OCI-LY1 (cell line): ENCODE measurements around the gene CELF2.

Source experiments
- H2AFZ ChIP-seq: fragments of 200-600 bp; sonication (generic), shearing (Covaris generic); 2 replicates; pipeline ENCODE4 v1.6.0; 2014; ENCODE audit warnings: antibody characterized with exemption, mild to moderate bottlenecking, low read length
- H3F3A ChIP-seq: fragments of 200-600 bp; sonication (generic), shearing (Covaris generic); 2 replicates; pipeline ENCODE4 v1.6.0; 2014; ENCODE audit warnings: mild to moderate bottlenecking, antibody characterized with exemption, low read length, moderate library complexity; ENCODE audit not compliant: insufficient read depth
- H3K27ac ChIP-seq: fragments of 200-600 bp; sonication (generic); 2 replicates; pipeline ENCODE4 v1.5.1; 2014; ENCODE audit warnings: low read length, mixed run types, mild to moderate bottlenecking, low read depth; ENCODE audit not compliant: poor library complexity, severe bottlenecking
- H3K27me3 ChIP-seq: fragments of 200-600 bp; sonication (generic); 2 replicates; pipeline ENCODE4 v1.6.0; 2014; ENCODE audit warnings: antibody characterized with exemption, mild to moderate bottlenecking, low read length, moderate library complexity; ENCODE audit not compliant: insufficient read depth
- H3K36me3 ChIP-seq: fragments of 200-600 bp; sonication (generic); 2 replicates; pipeline ENCODE4 v1.6.1; 2014; ENCODE audit warnings: mild to moderate bottlenecking, antibody characterized with exemption, low read length, moderate library complexity, mixed read lengths; ENCODE audit not compliant: insufficient read depth
- H3K4me1 ChIP-seq: fragments of 200-600 bp; sonication (generic); 2 replicates; pipeline ENCODE4 v1.5.1; 2014; ENCODE audit warnings: mild to moderate bottlenecking, low read length, moderate library complexity; ENCODE audit not compliant: insufficient read depth, severe bottlenecking
- H3K4me2 ChIP-seq: fragments of 200-600 bp; sonication (generic), shearing (Covaris generic); 2 replicates; pipeline ENCODE4 v1.6.1; 2014; ENCODE audit warnings: low read length
- H3K4me3 ChIP-seq: fragments of 200-600 bp; sonication (generic); 2 replicates; pipeline ENCODE4 v1.5.1; 2014; ENCODE audit warnings: low read length, low read depth, mild to moderate bottlenecking, mixed read lengths; ENCODE audit not compliant: poor library complexity, severe bottlenecking
- H3K79me2 ChIP-seq: fragments of 200-600 bp; shearing (Covaris generic); 2 replicates; pipeline ENCODE4 v1.6.1; 2016; ENCODE audit warnings: mixed run types, low read length, mixed read lengths; ENCODE audit not compliant: insufficient read depth
- H3K9ac ChIP-seq: fragments of 200-600 bp; sonication (generic), shearing (Covaris generic); 2 replicates; pipeline ENCODE4 v1.6.1; 2014; ENCODE audit warnings: mild to moderate bottlenecking, low read length, mixed read lengths
- H3K9me2 ChIP-seq: fragments of 200-600 bp; sonication (generic), shearing (Covaris generic); 2 replicates; pipeline ENCODE4 v1.6.1; 2014; ENCODE audit warnings: low read depth, mild to moderate bottlenecking, low read length, mixed read lengths
- H3K9me3 ChIP-seq: fragments of 200-600 bp; shearing (Covaris generic); 2 replicates; pipeline ENCODE4 v1.6.1; 2014; ENCODE audit warnings: low read length, mixed read lengths
- H4K20me1 ChIP-seq: fragments of 200-600 bp; sonication (generic), shearing (Covaris generic); 2 replicates; pipeline ENCODE4 v1.6.0; 2016; ENCODE audit warnings: mild to moderate bottlenecking, low read length; ENCODE audit not compliant: insufficient read depth
- CTCF ChIP-seq: fragments of 200-600 bp; sonication (generic), shearing (Covaris generic); IDR thresholded peaks from 2 replicates; pipeline ENCODE4 v1.5.1; 2017; ENCODE audit warnings: mild to moderate bottlenecking, antibody characterized with exemption, low read length, moderate library complexity, mixed read lengths
- EZH2 ChIP-seq: fragments of 200-600 bp; sonication (generic), shearing (Covaris generic); IDR thresholded peaks from 2 replicates; pipeline ENCODE4 v1.8.0; 2017; ENCODE audit warnings: borderline replicate concordance, mixed run types, mild to moderate bottlenecking, antibody characterized with exemption, low read length, moderate library complexity, mixed read lengths

The CELF2 gene

DNA sequence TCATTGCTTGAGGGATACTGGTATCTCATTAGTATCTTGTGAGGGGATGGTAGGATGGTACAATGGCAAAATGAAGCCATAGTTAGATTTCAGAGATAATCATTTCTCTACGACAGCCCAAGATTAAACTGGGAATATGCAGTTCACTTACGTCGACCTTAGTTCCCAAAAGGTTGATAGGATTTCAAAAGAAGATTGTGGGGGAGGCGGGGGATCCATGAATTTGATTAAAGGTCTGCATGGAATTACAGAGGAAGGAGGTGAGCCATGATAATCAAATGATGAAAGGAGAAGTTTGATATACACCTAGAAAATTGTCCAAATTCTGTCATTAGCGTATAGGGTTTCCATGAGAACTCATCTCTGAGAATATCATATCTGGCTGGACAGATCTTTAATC, 206.6 kb downstream of the CELF2 start:
- H3K27me3 ChIP-seq: no peaks in the 10 kb centered on the region
- H2AFZ ChIP-seq: no peak overlapping the region
- H3F3A ChIP-seq: no peaks in the 10 kb centered on the region
- no peak overlapping the region for H3K4me3 ChIP-seq
- no peaks in the 10 kb centered on the region for H4K20me1 ChIP-seq
- no peaks in the 10 kb centered on the region for H3K9me3 ChIP-seq
- H3K79me2 ChIP-seq: no peaks in the 10 kb centered on the region
- no peaks in the 10 kb centered on the region for H3K9me2 ChIP-seq
- H3K4me2 ChIP-seq: no peak overlapping the region
- no peak for TF ChIP-seq CTCF
- TF ChIP-seq EZH2: no peak
- H3K9ac ChIP-seq: no peak overlapping the region
- H3K36me3 ChIP-seq: no peaks in the 10 kb centered on the region
- no peak overlapping the region for H3K27ac ChIP-seq
- peaks cover 9% of the 10 kb centered on the region for H3K4me1 ChIP-seq

DNA sequence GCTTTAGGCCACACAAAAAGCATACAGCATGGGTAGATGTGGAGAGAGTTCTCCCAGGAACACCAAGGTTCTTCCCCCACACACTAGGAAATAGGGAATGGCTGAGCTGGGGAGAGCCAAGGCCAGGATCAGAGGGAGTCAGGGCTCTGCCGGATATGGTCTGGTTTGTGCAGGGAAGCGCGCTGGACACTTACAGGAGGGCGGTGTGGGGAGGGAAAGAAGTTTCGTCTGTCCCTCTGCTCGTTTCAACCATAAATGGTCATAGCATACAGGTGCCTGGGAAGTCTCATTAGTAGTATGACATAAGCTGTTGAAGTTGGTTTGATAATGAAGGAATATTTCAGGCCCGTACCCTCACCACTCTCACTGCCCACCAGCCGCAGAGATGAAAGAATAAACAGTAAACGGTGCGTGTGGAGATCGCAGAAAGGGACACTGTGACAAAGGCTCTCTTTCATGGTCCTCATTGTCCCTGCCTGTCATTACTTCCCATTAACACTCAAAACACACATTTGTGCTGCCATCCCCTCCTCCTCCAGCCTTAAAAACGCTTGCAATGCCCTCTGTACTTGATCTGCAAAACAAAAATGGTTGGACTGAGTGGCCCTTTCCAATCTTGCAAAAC, 207.2 kb downstream of the CELF2 start:
- Histone ChIP-seq H3K4me3 (no peak overlapping the region), H3K27ac (no peak overlapping the region), H3F3A (no peaks in the 10 kb centered on the region), H4K20me1 (no peaks in the 10 kb centered on the region), H3K9me2 (no peaks in the 10 kb centered on the region), H3K27me3 (no peaks in the 10 kb centered on the region), H3K4me1 (peaks cover 9% of the 10 kb centered on the region), H3K4me2 (no peak overlapping the region), H3K79me2 (no peaks in the 10 kb centered on the region), H3K9me3 (no peaks in the 10 kb centered on the region), H2AFZ (no peak overlapping the region), H3K36me3 (no peaks in the 10 kb centered on the region), H3K9ac (no peak overlapping the region)
- TF ChIP-seq CTCF (no peak), EZH2 (no peak)

DNA sequence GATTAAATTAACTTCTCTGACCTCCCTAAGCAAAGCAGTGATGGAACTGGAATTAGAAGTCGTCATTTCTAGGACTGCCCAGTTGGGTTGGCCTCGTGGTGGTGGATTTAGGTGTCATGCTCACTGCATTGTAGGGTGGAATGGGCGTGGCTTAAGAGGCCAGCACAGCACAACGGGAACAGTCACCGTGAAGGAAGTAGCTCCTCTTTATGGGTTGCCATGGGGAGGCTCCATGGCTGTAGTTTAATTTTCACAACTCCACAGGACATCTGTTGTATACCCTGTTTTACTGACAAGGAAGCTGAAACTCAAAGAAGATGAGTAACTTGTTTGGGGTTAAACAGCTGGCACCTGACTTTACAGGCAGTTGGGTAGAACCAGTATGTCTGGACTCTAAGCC, 208.3 kb downstream of the CELF2 start:
- Histone ChIP-seq H3K9me2 (no peaks in the 10 kb centered on the region), H3K27me3 (no peaks in the 10 kb centered on the region), H2AFZ (no peak overlapping the region), H3F3A (no peaks in the 10 kb centered on the region), H4K20me1 (no peaks in the 10 kb centered on the region), H3K4me1 (peaks cover 9% of the 10 kb centered on the region), H3K79me2 (no peaks in the 10 kb centered on the region), H3K9ac (no peak overlapping the region), H3K4me2 (no peak overlapping the region), H3K9me3 (no peaks in the 10 kb centered on the region), H3K4me3 (no peak overlapping the region), H3K36me3 (no peaks in the 10 kb centered on the region), H3K27ac (no peak overlapping the region)
- TF ChIP-seq CTCF (no peak), EZH2 (no peak)
